OCI-LY3 (cell line): ENCODE data around the gene SHH.

ENCODE experiments used
- H2AFZ ChIP-seq: fragments of 200-600, 300-600 bp; shearing (Covaris generic); 2 replicates; pipeline ENCODE4 v1.6.0; 2014; ENCODE audit warnings: antibody characterized with exemption, low read depth, low read length
- H3K27ac ChIP-seq: fragments of 200-600, 300-600 bp; sonication (generic); 2 replicates; pipeline ENCODE4 v1.5.1; 2014; ENCODE audit warnings: mild to moderate bottlenecking, low read length, moderate library complexity, mixed read lengths
- H3K27me3 ChIP-seq: fragments of 200-600, 300-600 bp; sonication (generic); 2 replicates; pipeline ENCODE4 v1.6.1; 2014; ENCODE audit warnings: low read depth, low read length, mixed read lengths
- H3K36me3 ChIP-seq: fragments of 200-600, 300-600 bp; sonication (generic); replicated peaks from 2 replicates; pipeline ENCODE3; 2014; ENCODE audit warnings: low read depth, low read length, mixed read lengths
- H3K4me1 ChIP-seq: fragments of 300-600, 200-600 bp; sonication (generic); 2 replicates; pipeline ENCODE4 v1.6.1; 2014; ENCODE audit warnings: low read length, mixed read lengths
- H3K4me2 ChIP-seq: fragments of 200-600, 300-600 bp; sonication (generic); 2 replicates; pipeline ENCODE4 v1.6.1; 2014; ENCODE audit warnings: low read length, mixed read lengths
- H3K4me3 ChIP-seq: fragments of 300-600, 200-600 bp; sonication (generic); 2 replicates; pipeline ENCODE4 v1.5.1; 2014; ENCODE audit warnings: antibody characterized with exemption, mild to moderate bottlenecking, low read length, moderate library complexity
- H3K79me2 ChIP-seq: fragments of 300-600, 200-600 bp; shearing (Covaris generic); 2 replicates; pipeline ENCODE4 v1.6.1; 2014; ENCODE audit warnings: mild to moderate bottlenecking, low read length, mixed read lengths
- H3K9ac ChIP-seq: fragments of 300-600, 200-600 bp; shearing (Covaris generic); 2 replicates; pipeline ENCODE4 v1.6.0; 2014; ENCODE audit warnings: mild to moderate bottlenecking, low read length, moderate library complexity
- H3K9me3 ChIP-seq: fragments of 200-600, 300-600 bp; shearing (Covaris generic); 2 replicates; pipeline ENCODE4 v1.6.1; 2014; ENCODE audit warnings: low read length, mixed read lengths; ENCODE audit not compliant: insufficient read depth
- H4K20me1 ChIP-seq: fragments of 200-600, 300-600 bp; sonication (generic); 2 replicates; pipeline ENCODE4 v1.6.1; 2016; ENCODE audit warnings: low read length, mixed read lengths; ENCODE audit not compliant: insufficient read depth
- EZH2phosphoT487 ChIP-seq: fragments of 200-600 bp; shearing (Covaris generic); IDR thresholded peaks from 2 replicates; pipeline ENCODE4 v1.6.1; 2018; ENCODE audit warnings: antibody characterized with exemption, mixed run types, low read depth
- TF ChIP-seq, protein P1 (sequence below): fragments of 200-600, 300-600 bp; sonication (generic); IDR thresholded peaks from 2 replicates; pipeline ENCODE4 v1.5.1; 2014; ENCODE audit warnings: antibody characterized with exemption, low read length, low read depth

Gene SHH

DNA sequence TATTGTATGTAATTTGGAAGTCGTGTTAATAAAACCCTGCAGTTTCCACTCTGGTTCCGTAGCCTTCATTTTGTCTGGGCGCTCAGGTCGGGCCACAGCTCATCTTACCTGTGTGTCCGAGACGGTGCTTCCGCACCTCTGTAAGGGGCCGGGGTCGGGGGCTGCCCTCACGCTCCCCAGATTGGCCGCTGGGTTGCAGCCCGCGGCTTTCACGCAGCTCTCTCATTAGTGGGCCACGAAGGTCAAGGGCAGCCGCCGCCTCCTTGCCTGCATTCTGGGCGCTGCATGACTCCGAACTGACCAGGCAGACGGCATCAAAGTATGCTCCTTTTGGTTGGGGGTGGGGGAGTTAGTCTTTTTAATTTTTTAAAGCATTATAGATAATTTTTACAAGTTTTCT lies 30.8 kb downstream of the SHH start:
- Histone ChIP-seq H3K9me3 (no peaks in the 10 kb centered on the region), H3K27ac (no peak overlapping the region), H3K4me1 (no peaks in the 10 kb centered on the region), H3K4me3 (no peak overlapping the region), H4K20me1 (peaks cover 7% of the 10 kb centered on the region; the same call in 1 of the 2 replicates), H3K27me3 (no peaks in the 10 kb centered on the region), H3K4me2 (no peak overlapping the region), H2AFZ (no peak overlapping the region), H3K79me2 (no peaks in the 10 kb centered on the region), H3K36me3 (peaks cover 35% of the 10 kb centered on the region), H3K9ac (no peak overlapping the region)
- TF ChIP-seq, protein P1, sequence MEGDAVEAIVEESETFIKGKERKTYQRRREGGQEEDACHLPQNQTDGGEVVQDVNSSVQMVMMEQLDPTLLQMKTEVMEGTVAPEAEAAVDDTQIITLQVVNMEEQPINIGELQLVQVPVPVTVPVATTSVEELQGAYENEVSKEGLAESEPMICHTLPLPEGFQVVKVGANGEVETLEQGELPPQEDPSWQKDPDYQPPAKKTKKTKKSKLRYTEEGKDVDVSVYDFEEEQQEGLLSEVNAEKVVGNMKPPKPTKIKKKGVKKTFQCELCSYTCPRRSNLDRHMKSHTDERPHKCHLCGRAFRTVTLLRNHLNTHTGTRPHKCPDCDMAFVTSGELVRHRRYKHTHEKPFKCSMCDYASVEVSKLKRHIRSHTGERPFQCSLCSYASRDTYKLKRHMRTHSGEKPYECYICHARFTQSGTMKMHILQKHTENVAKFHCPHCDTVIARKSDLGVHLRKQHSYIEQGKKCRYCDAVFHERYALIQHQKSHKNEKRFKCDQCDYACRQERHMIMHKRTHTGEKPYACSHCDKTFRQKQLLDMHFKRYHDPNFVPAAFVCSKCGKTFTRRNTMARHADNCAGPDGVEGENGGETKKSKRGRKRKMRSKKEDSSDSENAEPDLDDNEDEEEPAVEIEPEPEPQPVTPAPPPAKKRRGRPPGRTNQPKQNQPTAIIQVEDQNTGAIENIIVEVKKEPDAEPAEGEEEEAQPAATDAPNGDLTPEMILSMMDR, result no peak

DNA sequence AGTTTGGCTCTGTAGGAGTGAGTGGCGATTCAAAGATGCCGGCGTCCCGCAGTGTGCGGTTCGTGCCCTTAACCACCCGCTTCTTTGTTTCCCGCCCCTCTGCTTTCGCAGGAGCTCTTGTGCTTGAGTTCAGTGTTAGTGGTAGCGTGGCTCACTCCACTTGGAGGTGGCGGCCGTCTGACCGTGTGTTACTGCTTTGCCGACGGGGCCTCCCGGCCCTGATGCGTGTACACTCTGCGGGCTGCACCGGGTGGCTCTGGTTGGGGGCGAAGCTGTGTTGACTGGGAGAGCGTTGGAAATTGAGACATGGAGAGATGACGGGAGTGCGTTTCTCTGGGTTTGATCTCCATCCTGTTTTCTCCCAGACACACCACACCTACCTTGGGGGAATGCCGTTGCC lies 31.4 kb downstream of the SHH start:
- no peak for TF ChIP-seq EZH2phosphoT487
- TF ChIP-seq, protein P1, result no peak
- Histone ChIP-seq H3K27ac (no peak overlapping the region), H4K20me1 (peaks cover 7% of the 10 kb centered on the region; the same call in 1 of the 2 replicates), H3K4me1 (no peaks in the 10 kb centered on the region), H3K9me3 (no peaks in the 10 kb centered on the region), H3K36me3 (peaks cover 41% of the 10 kb centered on the region), H3K4me3 (no peak overlapping the region), H2AFZ (no peak overlapping the region), H3K4me2 (no peak overlapping the region), H3K9ac (no peak overlapping the region), H3K79me2 (no peaks in the 10 kb centered on the region), H3K27me3 (no peaks in the 10 kb centered on the region)

DNA sequence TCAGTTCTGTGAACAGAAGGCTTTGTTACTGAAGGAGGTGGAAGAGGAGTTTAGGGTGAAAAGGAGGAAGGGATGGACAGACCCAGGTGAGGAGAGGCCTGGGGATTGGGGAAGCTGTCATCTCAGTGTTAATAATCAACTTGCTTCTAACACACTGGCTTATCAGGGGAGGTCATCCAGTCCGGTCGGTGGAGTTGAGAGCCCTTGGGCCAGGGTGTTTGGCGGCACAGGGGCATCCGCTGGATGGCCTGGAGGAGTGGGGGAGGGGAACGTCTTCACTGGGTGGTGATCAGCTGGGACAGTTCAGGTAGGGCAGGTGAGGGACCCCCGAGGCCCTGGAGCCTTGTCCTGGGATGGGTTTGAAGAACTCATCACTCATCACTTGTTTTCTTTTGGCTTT lies 33.9 kb downstream of the SHH start:
- no peak overlapping the region for H3K4me3 ChIP-seq
- H4K20me1 ChIP-seq, result peaks cover 7% of the 10 kb centered on the region; the same call in 1 of the 2 replicates
- no peaks in the 10 kb centered on the region for H3K79me2 ChIP-seq
- H3K4me2 ChIP-seq, result no peak overlapping the region
- no peaks in the 10 kb centered on the region for H3K4me1 ChIP-seq
- no peaks in the 10 kb centered on the region for H3K27me3 ChIP-seq
- TF ChIP-seq EZH2phosphoT487, result no peak
- TF ChIP-seq, protein P1, result no peak
- H3K36me3 ChIP-seq, result peaks cover 47% of the 10 kb centered on the region
- H3K9me3 ChIP-seq, result no peaks in the 10 kb centered on the region
- H3K9ac ChIP-seq, result no peak overlapping the region
- H2AFZ ChIP-seq, result no peak overlapping the region
- H3K27ac ChIP-seq, result no peak overlapping the region

DNA sequence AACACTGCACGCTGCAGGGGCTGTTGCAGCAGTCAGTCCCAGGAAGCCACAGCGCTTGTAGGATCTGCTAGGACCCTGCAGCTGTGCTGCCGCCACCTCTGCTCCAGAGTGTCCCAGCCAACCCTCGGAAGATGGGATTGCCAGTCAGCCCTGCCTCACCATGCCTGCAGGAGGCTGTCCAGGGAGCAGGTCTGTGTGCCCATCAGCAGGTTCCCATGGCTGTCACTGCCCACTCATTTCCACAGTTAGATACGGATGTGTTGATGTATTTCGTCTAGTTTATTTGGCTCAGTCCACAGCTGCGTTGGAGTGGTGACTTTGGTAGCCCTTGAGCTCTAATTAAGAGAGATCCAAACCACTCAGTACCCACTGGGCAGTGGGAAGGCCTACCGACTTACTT lies 35.7 kb downstream of the SHH start:
- peaks cover 49% of the 10 kb centered on the region for H3K36me3 ChIP-seq
- no peaks in the 10 kb centered on the region for H3K9me3 ChIP-seq
- H3K27ac ChIP-seq, result no peak overlapping the region
- H2AFZ ChIP-seq, result no peak overlapping the region
- TF ChIP-seq, protein P1, result no peak
- TF ChIP-seq EZH2phosphoT487, result no peak
- no peaks in the 10 kb centered on the region for H3K4me1 ChIP-seq
- H3K27me3 ChIP-seq, result no peaks in the 10 kb centered on the region
- H3K4me2 ChIP-seq, result no peak overlapping the region
- no peak overlapping the region for H3K9ac ChIP-seq
- no peaks in the 10 kb centered on the region for H3K79me2 ChIP-seq
- H4K20me1 ChIP-seq, result peaks cover 7% of the 10 kb centered on the region; the same call in 1 of the 2 replicates
- no peak overlapping the region for H3K4me3 ChIP-seq
